Upper lobe of right lung (tissue), 1 donor: Measurements from ENCODE around the gene THUMPD2. TPM values are rescaled to one million over a fixed set of nuclear protein-coding genes. Genes with fewer than 3 reads are reported as not detected.

Experiments
- ATAC-seq: fragments of 200-7000 bp; cut with Tn5 transposase; one replicate; pipeline ENCODE4 v1.9.1; 2020; ENCODE audit warnings: mild to moderate bottlenecking, moderate library complexity
- DNase-seq: peaks from one replicate; pipeline ENCODE4 v3.0.0-alpha.2; 2020
- H3K27ac ChIP-seq: fragments of 200-600 bp; one replicate; pipeline ENCODE4 v1.8.0; 2022
- H3K27me3 ChIP-seq: fragments of 200-600 bp; one replicate; pipeline ENCODE4 v1.8.0; 2022; ENCODE audit warnings: mild to moderate bottlenecking
- H3K36me3 ChIP-seq: fragments of 200-600 bp; one replicate; pipeline ENCODE4 v1.8.0; 2022
- H3K4me1 ChIP-seq: fragments of 200-600 bp; one replicate; pipeline ENCODE4 v1.8.0; 2022
- H3K4me3 ChIP-seq: fragments of 200-600 bp; one replicate; pipeline ENCODE4 v1.8.0; 2022; ENCODE audit warnings: mild to moderate bottlenecking
- H3K9me3 ChIP-seq: fragments of 200-600 bp; one replicate; pipeline ENCODE4 v1.8.0; 2022
- intact Hi-C: fragments of 100-400 bp; cut with DNase I; formaldehyde crosslinking; loops from one replicate; pipeline ENCODE4 v1.11.0; 2022
- long read RNA-seq: library from polyadenylated mRNA; unstranded; transcript quantifications from one replicate; pipeline ENCODE4 v2.0.0, GENCODE V29; 2021
- total RNA-seq: library from RNA; stranded (reverse); fragmentation: NEBNext Ultra II Directional; extraction: Animal tissue kit (Norgen Biotek cat#: 25700); gene quantifications from one replicate; pipeline ENCODE4 v1.2.1, GENCODE V29; 2021
- TF ChIP-seq, protein P1 (sequence below): fragments of 200-600 bp; IDR thresholded peaks from one replicate; pipeline ENCODE4 v1.8.0; 2022; ENCODE audit warnings: antibody characterized with exemption
- donor health status: DM: no; HTN: yes; CAD: no; lungs with severe emphysema.

THUMPD2 gene, protein sequence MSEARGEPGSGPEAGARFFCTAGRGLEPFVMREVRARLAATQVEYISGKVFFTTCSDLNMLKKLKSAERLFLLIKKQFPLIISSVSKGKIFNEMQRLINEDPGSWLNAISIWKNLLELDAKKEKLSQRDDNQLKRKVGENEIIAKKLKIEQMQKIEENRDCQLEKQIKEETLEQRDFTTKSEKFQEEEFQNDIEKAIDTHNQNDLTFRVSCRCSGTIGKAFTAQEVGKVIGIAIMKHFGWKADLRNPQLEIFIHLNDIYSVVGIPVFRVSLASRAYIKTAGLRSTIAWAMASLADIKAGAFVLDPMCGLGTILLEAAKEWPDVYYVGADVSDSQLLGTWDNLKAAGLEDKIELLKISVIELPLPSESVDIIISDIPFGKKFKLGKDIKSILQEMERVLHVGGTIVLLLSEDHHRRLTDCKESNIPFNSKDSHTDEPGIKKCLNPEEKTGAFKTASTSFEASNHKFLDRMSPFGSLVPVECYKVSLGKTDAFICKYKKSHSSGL
- total RNA-seq: 10.7 TPM
- long read RNA-seq, transcript THUMPD2-204 (10 exons, 1,970 nt): major isoform, 6 of 20 reads
- long read RNA-seq, partial matches to known transcripts: 0 of 20 reads
- long read RNA-seq, other reads (novel, unspliced or antisense): 13 of 20 reads

DNA sequence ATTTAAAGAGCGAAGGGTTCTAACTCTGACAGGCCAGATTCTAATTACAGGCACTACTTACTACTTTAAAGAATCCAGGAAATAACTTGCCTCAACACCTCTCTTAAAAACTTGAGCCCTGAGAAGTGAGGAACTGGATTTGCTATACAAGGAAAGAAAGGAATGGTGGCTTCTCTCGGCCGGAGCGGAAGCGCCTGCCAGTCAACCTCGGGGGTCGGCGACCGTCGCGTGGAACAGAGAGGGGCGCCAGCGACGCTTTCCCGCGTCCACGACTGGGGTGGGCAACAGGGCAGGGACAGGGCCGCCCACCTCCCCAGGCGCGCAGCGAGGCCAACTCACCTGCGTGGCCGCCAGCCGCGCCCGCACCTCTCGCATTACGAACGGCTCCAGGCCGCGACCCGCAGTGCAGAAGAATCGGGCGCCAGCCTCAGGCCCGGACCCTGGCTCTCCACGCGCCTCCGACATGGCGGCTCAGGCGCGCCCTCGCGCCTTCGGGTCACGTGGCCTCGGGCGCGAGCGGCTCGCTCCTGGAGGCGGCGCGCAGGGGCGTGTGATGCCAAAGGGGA is at the start of gene THUMPD2:
THUMPD2 (minus strand) TSS at position 484 of the 566 bp plus-strand sequence; CDS start at position 465, 19 bp downstream.
- Histone ChIP-seq H3K4me1 (peaks cover 5% of the 10 kb centered on the region), H3K27ac (peak within 1 kb of the TSS; percentile 96), H3K36me3 (no peaks in the 10 kb centered on the region), H3K27me3 (no peaks in the 10 kb centered on the region), H3K4me3 (peak within 1 kb of the TSS; percentile 96), H3K9me3 (no peaks in the 10 kb centered on the region)
- peak; percentile 88 for DNase-seq
- ATAC-seq: peak; percentile 97
- TF ChIP-seq, protein P1, sequence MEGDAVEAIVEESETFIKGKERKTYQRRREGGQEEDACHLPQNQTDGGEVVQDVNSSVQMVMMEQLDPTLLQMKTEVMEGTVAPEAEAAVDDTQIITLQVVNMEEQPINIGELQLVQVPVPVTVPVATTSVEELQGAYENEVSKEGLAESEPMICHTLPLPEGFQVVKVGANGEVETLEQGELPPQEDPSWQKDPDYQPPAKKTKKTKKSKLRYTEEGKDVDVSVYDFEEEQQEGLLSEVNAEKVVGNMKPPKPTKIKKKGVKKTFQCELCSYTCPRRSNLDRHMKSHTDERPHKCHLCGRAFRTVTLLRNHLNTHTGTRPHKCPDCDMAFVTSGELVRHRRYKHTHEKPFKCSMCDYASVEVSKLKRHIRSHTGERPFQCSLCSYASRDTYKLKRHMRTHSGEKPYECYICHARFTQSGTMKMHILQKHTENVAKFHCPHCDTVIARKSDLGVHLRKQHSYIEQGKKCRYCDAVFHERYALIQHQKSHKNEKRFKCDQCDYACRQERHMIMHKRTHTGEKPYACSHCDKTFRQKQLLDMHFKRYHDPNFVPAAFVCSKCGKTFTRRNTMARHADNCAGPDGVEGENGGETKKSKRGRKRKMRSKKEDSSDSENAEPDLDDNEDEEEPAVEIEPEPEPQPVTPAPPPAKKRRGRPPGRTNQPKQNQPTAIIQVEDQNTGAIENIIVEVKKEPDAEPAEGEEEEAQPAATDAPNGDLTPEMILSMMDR: no peak
- intact Hi-C loops: no loop called here

DNA sequence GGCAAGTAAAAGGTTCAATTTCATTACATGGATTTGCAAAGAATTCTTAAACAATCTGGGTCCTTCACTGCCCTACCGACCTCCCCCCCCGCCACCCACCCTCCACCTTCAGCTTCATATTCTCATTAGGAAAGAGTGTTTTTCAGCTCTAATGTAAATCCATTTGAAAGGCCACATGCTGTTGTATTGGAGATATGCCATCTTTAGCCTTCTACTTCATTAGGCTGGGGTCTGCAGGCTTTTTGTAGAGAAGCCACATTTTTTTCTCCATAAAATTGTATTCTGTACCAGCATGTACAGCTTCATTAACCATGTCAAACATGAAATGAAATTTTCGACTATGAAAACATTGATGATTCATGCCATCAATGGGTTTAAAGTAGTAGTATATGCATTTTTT is 42.8 kb upstream of the THUMPD2 start:
- intact Hi-C loops: no loop called here
- no peak for ATAC-seq
- H3K27me3 ChIP-seq: no peaks in the 10 kb centered on the region
- H3K4me3 ChIP-seq: no peak overlapping the region
- no peak overlapping the region for H3K27ac ChIP-seq
- no peaks in the 10 kb centered on the region for H3K36me3 ChIP-seq
- H3K4me1 ChIP-seq: no peaks in the 10 kb centered on the region
- no peaks in the 10 kb centered on the region for H3K9me3 ChIP-seq
- no peak for DNase-seq
- TF ChIP-seq, protein P1: no peak

DNA sequence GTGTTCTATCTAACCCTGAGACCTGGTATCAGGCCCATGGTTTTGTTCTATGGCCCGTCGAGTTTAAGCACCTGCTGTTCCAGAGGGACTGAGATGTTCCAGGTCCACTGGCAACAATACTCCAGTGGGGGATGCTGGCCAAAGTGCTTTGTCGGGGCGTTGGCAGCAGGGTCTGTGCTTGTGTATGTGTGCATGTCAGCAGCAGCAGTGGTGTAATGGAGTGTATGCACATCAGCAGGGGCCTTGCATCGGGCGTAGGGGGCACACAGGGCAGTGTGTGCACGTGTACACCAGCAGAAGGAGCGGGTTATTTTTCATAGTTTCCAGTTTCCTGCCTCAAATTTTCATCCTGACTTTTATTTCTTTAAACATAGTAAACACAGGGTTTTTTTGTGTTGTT is 37.8 kb upstream of the THUMPD2 start:
- H3K4me1 ChIP-seq: no peaks in the 10 kb centered on the region
- intact Hi-C loops: no loop called here
- no peaks in the 10 kb centered on the region for H3K9me3 ChIP-seq
- no peak for DNase-seq
- no peak for ATAC-seq
- TF ChIP-seq, protein P1: no peak
- no peaks in the 10 kb centered on the region for H3K27me3 ChIP-seq
- H3K36me3 ChIP-seq: no peaks in the 10 kb centered on the region
- no peak overlapping the region for H3K4me3 ChIP-seq
- H3K27ac ChIP-seq: no peak overlapping the region

DNA sequence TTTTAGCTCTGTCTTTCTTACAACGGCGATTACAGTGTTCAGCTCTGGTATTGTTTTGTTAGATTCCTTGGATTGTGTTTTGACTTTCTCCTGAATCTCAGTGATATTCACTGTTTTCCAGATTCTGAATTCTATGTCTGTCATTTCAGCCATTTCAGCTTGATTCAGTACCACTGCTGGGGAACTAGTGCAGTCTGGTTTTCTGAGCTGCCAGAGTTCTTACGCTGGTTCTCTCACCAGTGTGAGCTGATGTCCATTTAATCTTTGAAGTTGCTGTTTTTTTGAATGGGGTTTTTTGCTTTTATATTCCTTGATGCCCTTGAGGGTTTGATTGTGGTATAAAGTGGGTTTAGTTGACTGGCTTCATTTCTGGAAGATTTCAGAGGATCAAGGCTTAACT is 37.4 kb upstream of the THUMPD2 start:
- Histone ChIP-seq H3K27me3 (no peaks in the 10 kb centered on the region), H3K9me3 (no peaks in the 10 kb centered on the region), H3K4me1 (no peaks in the 10 kb centered on the region), H3K4me3 (no peak overlapping the region), H3K27ac (no peak overlapping the region), H3K36me3 (no peaks in the 10 kb centered on the region)
- intact Hi-C loops: no loop called here
- no peak for DNase-seq
- no peak for ATAC-seq
- TF ChIP-seq, protein P1: no peak

DNA sequence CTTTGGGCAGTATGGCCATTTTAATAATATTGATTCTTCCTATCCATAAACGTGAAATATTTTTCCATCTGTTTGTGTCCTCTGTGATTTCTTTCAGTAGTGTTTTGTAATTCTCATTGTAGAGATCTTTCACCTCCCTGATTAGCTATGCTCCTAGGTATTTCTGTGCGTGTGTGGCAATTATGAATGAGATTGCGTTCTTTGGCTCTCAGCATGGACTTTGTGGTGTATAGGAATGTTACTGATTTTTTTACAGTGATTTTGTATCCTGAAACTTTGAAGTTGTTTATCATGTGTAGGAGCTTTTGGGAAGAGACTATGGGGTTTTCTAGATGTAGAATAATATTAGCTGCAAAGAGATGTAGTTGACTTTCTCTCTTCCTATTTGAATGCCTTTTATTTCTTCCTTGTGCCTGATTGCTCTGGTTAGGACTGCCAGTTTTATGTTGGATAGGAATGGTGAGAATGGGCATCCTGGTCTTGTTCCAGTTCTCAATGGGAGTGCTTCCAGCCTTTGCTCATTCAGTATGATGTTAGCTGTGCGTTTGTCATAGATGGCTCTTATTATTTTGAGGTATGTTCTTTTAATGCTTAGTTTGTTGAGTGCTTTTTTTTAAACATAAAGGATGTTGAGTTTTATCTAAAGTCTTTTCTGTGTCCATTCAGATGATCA is 27.0 kb upstream of the THUMPD2 start:
- TF ChIP-seq, protein P1: no peak
- Histone ChIP-seq H3K36me3 (no peaks in the 10 kb centered on the region), H3K4me3 (no peak overlapping the region), H3K9me3 (no peaks in the 10 kb centered on the region), H3K27me3 (no peaks in the 10 kb centered on the region), H3K27ac (no peak overlapping the region), H3K4me1 (no peaks in the 10 kb centered on the region)
- intact Hi-C loops: no loop called here
- ATAC-seq (no peak), DNase-seq (no peak)
